Smooth muscle cell of the coronary artery (primary cell): ENCODE data around the gene PMEL. TPM values are rescaled to one million over a fixed set of nuclear protein-coding genes. Genes with fewer than 3 reads are reported as not detected.

Experiments
- total RNA-seq: library from RNA; depleted of rRNA; stranded (reverse); fragments of >200 nt; gene quantifications from 2 replicates; pipeline ENCODE4 v1.2.3, GENCODE V29; 2014; ENCODE audit warnings: low replicate concordance

The PMEL gene
- 0.23 and 0.90 TPM in 2 replicates for total RNA-seq

DNA sequence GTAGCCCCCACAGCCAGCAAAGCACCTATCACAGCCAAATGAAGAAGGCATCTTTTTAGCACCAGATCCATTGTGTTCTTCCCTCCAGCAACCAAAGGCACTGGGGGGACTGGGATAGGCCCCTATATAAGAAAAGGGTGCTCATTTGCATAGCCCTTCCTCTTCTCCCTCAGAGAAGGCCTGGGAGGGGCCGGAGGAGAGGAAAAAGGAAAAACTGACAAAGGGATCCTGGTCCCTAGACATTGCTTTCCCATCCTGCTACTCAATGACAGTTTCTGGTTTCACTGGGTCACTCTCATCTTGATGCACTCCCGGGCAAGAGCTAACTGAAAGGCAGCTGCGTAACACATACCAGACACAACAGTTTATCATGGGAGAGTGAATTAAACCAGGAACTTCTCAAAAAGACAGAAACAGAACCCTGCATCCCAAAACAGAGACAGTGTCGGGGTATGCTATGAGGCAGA, at the start of gene PMEL:
Gene PMEL, minus strand, starts transcription at position 102 of the 467 bp plus-strand sequence. Its CDS starts 31 bp downstream, at position 71.

DNA sequence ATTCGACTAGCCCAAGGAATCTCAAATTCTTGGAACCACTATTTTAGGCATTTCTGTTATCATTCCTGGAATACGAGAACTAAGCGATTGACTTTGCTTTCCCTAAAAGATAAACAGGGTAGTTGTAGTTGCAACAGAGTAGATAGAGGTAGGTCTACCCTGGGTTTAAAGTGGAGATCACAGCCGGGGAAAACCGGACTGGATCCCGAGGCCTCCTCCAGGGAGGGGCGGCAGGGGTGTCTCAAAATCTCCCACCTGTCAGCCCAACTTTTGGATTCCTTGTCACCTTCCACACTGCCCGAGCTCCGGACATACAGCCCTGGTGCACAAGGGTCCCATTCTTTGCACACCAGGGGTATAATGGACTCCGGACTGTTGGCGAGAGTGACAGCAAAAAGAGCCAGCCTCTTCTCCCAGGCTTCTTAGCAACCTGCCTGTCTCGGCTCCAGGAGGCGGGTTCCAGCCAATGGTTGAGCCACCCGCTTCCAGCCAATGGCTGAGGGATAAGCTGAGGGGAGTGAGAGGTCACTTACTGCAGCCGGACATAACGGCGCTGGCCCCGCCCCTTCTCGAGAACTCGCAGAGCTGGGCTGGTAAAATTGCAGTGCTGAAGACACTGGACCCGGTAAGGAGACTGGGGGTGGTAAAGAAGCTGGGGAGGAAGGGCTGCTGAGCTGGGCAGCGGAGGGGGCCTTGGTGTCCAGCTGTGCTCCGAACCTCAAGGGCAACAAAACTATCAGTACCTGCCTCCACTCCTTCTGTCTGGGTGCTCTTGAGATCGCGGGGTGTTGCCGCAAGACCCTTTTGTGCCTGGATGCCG, 31.1 kb upstream of the PMEL start, which contains the start of gene SUOX:
Gene SUOX, plus strand, starts transcription at position 562 of the 820 bp plus-strand sequence. CDS start 4,946 bp downstream, outside the sequence.

DNA sequence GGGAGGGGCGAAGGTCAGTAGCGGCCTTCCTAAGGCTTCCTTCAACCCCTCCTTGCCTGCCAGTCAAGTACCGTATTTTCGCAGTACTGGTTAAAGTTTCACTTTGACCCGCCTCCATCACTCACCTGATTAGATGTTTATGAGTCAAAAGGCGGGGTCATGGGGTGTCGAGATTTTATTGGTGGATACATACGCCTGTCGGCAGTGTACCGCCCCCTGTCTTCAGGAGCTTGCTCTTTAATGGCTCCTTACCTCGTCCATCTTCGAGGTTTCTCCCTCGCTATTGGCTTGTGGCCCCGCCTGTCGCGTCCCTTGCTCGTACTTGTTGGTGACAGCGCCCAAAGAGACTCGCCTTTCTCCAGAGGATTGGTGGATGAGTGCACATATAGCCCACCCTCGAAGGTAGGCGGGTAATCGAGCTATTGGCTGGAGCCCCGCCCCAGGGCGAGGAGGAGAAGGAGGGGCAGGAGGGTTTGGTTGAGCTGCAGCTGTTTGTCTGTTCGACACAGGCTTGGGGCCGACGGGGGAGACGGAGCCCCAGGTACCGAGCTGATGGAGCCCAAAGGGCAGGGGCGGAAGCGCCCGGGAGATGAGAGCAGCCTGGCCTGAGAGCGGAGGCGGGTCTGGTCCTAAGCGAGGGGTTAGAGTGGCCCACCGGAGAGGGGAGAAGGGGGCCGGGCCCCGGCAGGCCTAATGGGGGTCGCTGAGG, 7.9 kb upstream of the PMEL start, which contains the start of gene RAB5B:
Gene RAB5B, plus strand, starts transcription at position 480 of the 709 bp plus-strand sequence. CDS start 12,883 bp downstream, outside the sequence.

DNA sequence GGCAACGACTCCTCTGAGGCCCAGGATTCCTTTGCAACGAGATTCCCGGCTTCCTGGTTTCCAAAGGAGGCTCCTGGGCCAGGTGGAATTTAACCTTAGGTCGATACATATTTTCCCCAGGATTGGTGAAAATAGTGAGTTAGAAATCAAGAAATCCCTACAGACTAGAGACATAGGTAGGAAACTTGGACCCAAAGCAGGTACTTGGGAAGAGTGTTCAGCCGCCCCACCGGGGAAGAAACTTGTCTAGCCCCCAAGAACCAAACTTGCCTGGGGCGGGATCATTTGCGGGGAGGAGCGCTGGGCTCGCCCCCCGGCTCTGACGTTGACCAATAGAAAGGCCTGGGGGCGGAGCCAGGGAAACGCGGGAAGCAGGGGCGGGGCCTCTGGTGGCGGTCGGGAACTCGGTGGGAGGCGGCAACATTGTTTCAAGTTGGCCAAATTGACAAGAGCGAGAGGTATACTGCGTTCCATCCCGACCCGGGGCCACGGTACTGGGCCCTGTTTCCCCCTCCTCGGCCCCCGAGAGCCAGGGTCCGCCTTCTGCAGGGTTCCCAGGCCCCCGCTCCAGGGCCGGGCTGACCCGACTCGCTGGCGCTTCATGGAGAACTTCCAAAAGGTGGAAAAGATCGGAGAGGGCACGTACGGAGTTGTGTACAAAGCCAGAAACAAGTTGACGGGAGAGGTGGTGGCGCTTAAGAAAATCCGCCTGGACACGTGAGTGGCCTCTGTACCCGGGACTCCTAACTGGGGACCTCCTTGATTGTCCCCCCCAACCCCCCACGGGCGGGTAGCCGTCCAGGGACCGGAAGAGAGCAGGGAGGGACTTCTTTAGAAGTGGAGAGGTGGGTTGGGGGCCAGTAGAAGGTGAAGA, 803 bp upstream of the PMEL start, which contains the start of gene CDK2:
Gene CDK2, plus strand, starts transcription at position 423 of the 874 bp plus-strand sequence. Its CDS starts 179 bp downstream, at position 602.

DNA sequence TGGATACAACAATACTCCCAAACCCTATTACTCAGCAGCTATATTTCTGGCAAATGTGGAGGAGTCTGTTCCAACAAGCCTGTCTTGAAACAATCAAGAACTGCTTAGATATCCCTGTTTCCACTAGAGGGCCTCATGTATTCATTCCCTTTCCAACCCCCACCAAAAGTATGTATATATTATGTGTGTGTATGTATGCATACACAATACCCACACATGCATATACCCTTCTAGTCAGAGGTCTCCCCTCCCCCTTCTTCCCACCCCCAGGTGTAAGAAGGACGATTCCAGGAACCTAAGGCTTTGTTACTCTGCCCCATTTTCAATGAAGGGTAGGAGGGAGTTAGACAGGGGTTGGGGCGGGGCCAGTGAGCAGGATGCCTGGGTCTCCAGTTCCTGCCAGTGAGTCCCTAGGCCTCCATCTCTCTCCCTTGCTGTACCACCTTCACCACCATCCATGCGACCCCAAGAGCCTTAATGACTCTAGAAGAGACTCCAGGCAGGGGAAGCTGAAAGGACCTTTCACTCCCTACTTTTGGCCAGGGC, 35.0 kb downstream of the PMEL start, which contains the start of gene DGKA:
Gene DGKA, plus strand, starts transcription at position 392 of the 546 bp plus-strand sequence. CDS start 5,342 bp downstream, outside the sequence.

DNA sequence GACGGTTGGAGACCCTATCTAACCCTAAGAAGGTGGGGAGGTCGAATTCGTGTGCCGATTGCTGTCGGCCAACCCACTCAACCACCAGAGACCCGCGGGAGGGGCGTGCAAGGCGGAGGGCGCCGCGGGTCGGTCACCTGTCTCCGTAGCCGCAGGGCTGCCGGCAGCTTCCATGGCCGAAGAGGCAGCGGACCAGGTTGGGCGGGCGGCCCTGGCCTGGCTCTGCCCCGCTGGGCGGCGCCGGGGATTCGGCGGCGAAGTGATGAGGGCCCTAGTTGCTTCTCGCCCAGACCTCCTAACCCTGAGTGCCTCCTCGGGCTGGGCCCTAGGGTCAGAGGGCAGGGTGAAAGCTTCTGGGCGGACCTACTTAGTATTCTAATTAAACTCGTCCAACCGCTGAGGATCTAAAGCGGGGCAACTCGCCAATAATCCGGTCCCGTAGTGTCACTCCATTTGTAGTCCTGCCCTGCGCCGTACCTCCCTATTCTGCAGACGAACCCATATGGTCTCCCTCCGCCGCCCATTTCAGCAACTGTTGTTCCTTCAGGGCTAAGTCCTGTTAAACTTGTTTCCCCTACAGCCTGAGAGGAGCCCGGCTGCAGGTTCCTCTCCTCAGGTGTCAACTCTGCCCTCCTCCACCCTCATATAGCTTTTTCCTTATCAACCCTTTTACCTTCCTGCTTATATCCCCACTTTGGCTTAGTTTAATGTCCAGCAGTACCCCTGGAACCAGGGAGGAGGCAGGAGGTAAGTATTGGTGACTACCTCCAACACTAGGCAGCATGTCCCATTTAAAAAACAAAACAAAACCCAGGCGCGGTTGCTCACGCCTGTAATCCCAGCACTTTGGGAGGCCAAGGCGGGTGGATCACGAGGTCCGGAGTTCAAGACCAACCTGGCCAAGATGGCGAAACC, 38.0 kb downstream of the PMEL start, which contains the start of gene PYM1:
Gene PYM1, minus strand, starts transcription at position 307 of the 915 bp plus-strand sequence. Its CDS starts 133 bp downstream, at position 174.

Other genes with a start within 250 kb of the PMEL start
- gene BLOC1S1, start 250.0 kb downstream of the PMEL start, total RNA-seq = 82.0 and 115 TPM in 2 replicates
- gene RDH5, start 245.6 kb downstream of the PMEL start, total RNA-seq = 3.8 and 65.1 TPM in 2 replicates
- 2,585 and 6,003 TPM in 2 replicates for gene CD63, start 237.0 kb downstream of the PMEL start, total RNA-seq
- 2.7 and 3.3 TPM in 2 replicates for gene GDF11, start 222.9 kb downstream of the PMEL start, total RNA-seq
- gene SARNP, start 148.3 kb downstream of the PMEL start, total RNA-seq = 32.2 and 105 TPM in 2 replicates
- 31.8 and 41.1 TPM in 2 replicates for gene ORMDL2, start 148.0 kb downstream of the PMEL start, total RNA-seq
- gene DNAJC14, start 136.5 kb downstream of the PMEL start, total RNA-seq = 46.2 and 60.6 TPM in 2 replicates
- gene MMP19, start 123.1 kb downstream of the PMEL start, total RNA-seq = 4.0 and 12.0 TPM in 2 replicates
- gene PYM1, start 38.1 kb downstream of the PMEL start, total RNA-seq = 17.1 and 37.1 TPM in 2 replicates
- 34.4 and 52.2 TPM in 2 replicates for gene DGKA, start 34.9 kb downstream of the PMEL start, total RNA-seq
- gene CDK2, start 788 bp upstream of the PMEL start, total RNA-seq = 2.9 and 18.4 TPM in 2 replicates
- 35.0 and 40.1 TPM in 2 replicates for gene RAB5B, start 8.0 kb upstream of the PMEL start, total RNA-seq
- 8.3 and 11.9 TPM in 2 replicates for gene SUOX, start 31.2 kb upstream of the PMEL start, total RNA-seq
- 0.35 and 0.83 TPM in 2 replicates for gene IKZF4, start 55.0 kb upstream of the PMEL start, total RNA-seq
- 28.5 and 116 TPM in 2 replicates for gene RPS26, start 75.9 kb upstream of the PMEL start, total RNA-seq
- 0.53 and 0.70 TPM in 2 replicates for gene ERBB3, start 114.1 kb upstream of the PMEL start, total RNA-seq
- 132 and 135 TPM in 2 replicates for gene PA2G4, start 138.5 kb upstream of the PMEL start, total RNA-seq
- gene RPL41, start 150.6 kb upstream of the PMEL start, total RNA-seq = 4,087 and 6,384 TPM in 2 replicates
- gene ZC3H10, start 152.2 kb upstream of the PMEL start, total RNA-seq = 4.7 and 5.7 TPM in 2 replicates
- gene ESYT1, start 162.2 kb upstream of the PMEL start, total RNA-seq = 173 and 204 TPM in 2 replicates
- gene MYL6B, start 186.5 kb upstream of the PMEL start, total RNA-seq = 104 and 107 TPM in 2 replicates
- 3,250 and 5,170 TPM in 2 replicates for gene MYL6, start 192.3 kb upstream of the PMEL start, total RNA-seq
- gene SMARCC2, start 223.4 kb upstream of the PMEL start, total RNA-seq = 38.8 and 54.9 TPM in 2 replicates